Liver (tissue), 9 donors: ENCODE results near the gene LMOD2. TPM values are rescaled to one million over a fixed set of nuclear protein-coding genes. Genes with fewer than 3 reads are reported as not detected.

Experiments used
- DNase-seq: peaks from one replicate; pipeline ENCODE4 v3.0.0-alpha.2; 2017; ENCODE audit warnings: low spot score
- H3K27ac ChIP-seq, 2 donors: one replicate each; pipeline ENCODE4 v1.7.0; 2013; ENCODE audit warnings: inconsistent platforms in 2 of 2, low read length in 2 of 2, control low read depth in 1 of 2, low read depth in 1 of 2, mild to moderate bottlenecking in 1 of 2
- H3K27me3 ChIP-seq, 4 donors: one replicate each; pipeline versions ENCODE4 v1.6.1 to v1.7.0; 2013; ENCODE audit warnings: low read length in 3 of 4, inconsistent platforms in 1 of 4, mild to moderate bottlenecking in 1 of 4, moderate library complexity in 1 of 4; ENCODE audit not compliant: control insufficient read depth in 4 of 4, insufficient read depth in 4 of 4
- H3K36me3 ChIP-seq, 4 donors: one replicate each; pipeline versions ENCODE4 v1.6.1 to v1.7.0; 2013; ENCODE audit warnings: low read length in 3 of 4, mild to moderate bottlenecking in 3 of 4, low read depth in 1 of 4, moderate library complexity in 1 of 4; ENCODE audit not compliant: control insufficient read depth in 4 of 4, insufficient read depth in 3 of 4
- H3K4me1 ChIP-seq, 4 donors: one replicate each; pipeline versions ENCODE4 v1.6.1 to v1.7.0; 2013; ENCODE audit warnings: low read length in 3 of 4, mild to moderate bottlenecking in 3 of 4, moderate library complexity in 1 of 4; ENCODE audit not compliant: control insufficient read depth in 4 of 4, insufficient read depth in 4 of 4
- H3K4me3 ChIP-seq, 3 donors: one replicate each; pipeline versions ENCODE4 v1.6.1 to v1.7.0; 2013; ENCODE audit warnings: low read length in 3 of 3, control low read depth in 1 of 3, low read depth in 1 of 3, mild to moderate bottlenecking in 1 of 3
- H3K9ac ChIP-seq, 2 donors: one replicate each; pipeline ENCODE4 v1.7.0; 2013; ENCODE audit warnings: low read length in 2 of 2, mild to moderate bottlenecking in 2 of 2, moderate library complexity in 2 of 2, control low read depth in 1 of 2, low read depth in 1 of 2
- H3K9me3 ChIP-seq, 4 donors: one replicate each; pipeline versions ENCODE4 v1.6.1 to v1.7.0; 2013; ENCODE audit warnings: low read length in 3 of 4; ENCODE audit not compliant: control insufficient read depth in 4 of 4
- EGR1 ChIP-seq, 2 donors: IDR thresholded peaks; 2 replicates each; pipeline ENCODE4 v1.6.1; 2016 to 2018; ENCODE audit warnings: antibody characterized with exemption in 2 of 2, low read depth in 2 of 2
- FOXA1 ChIP-seq: IDR thresholded peaks from 2 replicates; pipeline ENCODE4 v1.6.1; 2016; ENCODE audit warnings: antibody characterized with exemption
- FOXA2 ChIP-seq: IDR thresholded peaks from 2 replicates; pipeline ENCODE4 v1.6.1; 2016; ENCODE audit warnings: antibody characterized with exemption
- GABPA ChIP-seq, 2 donors: IDR thresholded peaks in 1 of 2; conservative IDR thresholded peaks in 1 of 2; 2 replicates each; pipeline ENCODE4 v1.6.1; 2016; ENCODE audit warnings: antibody characterized with exemption in 2 of 2, mild to moderate bottlenecking in 1 of 2, moderate library complexity in 1 of 2
- HNF4A ChIP-seq, 2 donors: conservative IDR thresholded peaks; 2 replicates each; pipeline ENCODE4 v1.6.1; 2016; ENCODE audit warnings: antibody characterized with exemption in 2 of 2, mild to moderate bottlenecking in 2 of 2
- JUND ChIP-seq, 2 donors: IDR thresholded peaks; 2 replicates each; pipeline ENCODE4 v1.6.1; 2016; ENCODE audit warnings: antibody characterized with exemption in 2 of 2
- NR2F2 ChIP-seq: IDR thresholded peaks from 2 replicates; pipeline ENCODE4 v1.6.1; 2016; ENCODE audit warnings: antibody characterized with exemption
- RAD21 ChIP-seq, 2 donors: IDR thresholded peaks; 2 replicates each; pipeline ENCODE4 v1.6.1; 2016; ENCODE audit warnings: antibody characterized with exemption in 2 of 2, mild to moderate bottlenecking in 2 of 2
- RXRA ChIP-seq, 2 donors: IDR thresholded peaks; 2 replicates each; pipeline ENCODE4 v1.6.1; 2017 to 2018; ENCODE audit warnings: antibody characterized with exemption in 2 of 2, mild to moderate bottlenecking in 1 of 2
- SP1 ChIP-seq: IDR thresholded peaks from 2 replicates; pipeline ENCODE4 v1.6.1; 2018; ENCODE audit warnings: antibody characterized with exemption, mild to moderate bottlenecking
- TAF1 ChIP-seq: conservative IDR thresholded peaks from 2 replicates; pipeline ENCODE4 v1.6.1; 2016; ENCODE audit warnings: antibody characterized with exemption, mild to moderate bottlenecking
- YY1 ChIP-seq: IDR thresholded peaks from 2 replicates; pipeline ENCODE4 v1.6.1; 2016; ENCODE audit warnings: antibody characterized with exemption, mild to moderate bottlenecking
- WGBS: extraction: QIAGEN DNeasy Blood & Tissue Kit; methylation state at CpG from one replicate; pipeline ENCODE4 v1.1.7; 2013; 5-methylcytosine and 5-hydroxymethylcytosine counted together
- polyA plus RNA-seq, 2 donors: library from polyadenylated mRNA; stranded (reverse) in 1 of 2; unstranded in 1 of 2; fragments of 200-250 nt in 1 of 2; fragments of >200 nt in 1 of 2; fragmentation: Nextera tagmentation in 1 of 2; extraction: Ambion mirVana in 1 of 2; gene quantifications; one replicate each; pipeline versions ENCODE4 v1.2.1 to v1.2.3, GENCODE V29; 2013 to 2015
- total RNA-seq, 2 donors: library from RNA; depleted of rRNA; stranded (reverse); fragments of >200 nt; gene quantifications; one replicate each; pipeline ENCODE4 v1.2.3, GENCODE V29; 2014
- TF ChIP-seq, protein P1 (sequence below): IDR thresholded peaks from 2 replicates; pipeline ENCODE4 v1.6.1; 2016; ENCODE audit warnings: antibody characterized with exemption
- TF ChIP-seq, protein P2 (sequence below): IDR thresholded peaks from 2 replicates; pipeline ENCODE4 v1.6.1; 2016; ENCODE audit warnings: antibody characterized with exemption
- TF ChIP-seq, protein P3 (sequence below): IDR thresholded peaks from 2 replicates; pipeline ENCODE4 v1.6.1; 2016; ENCODE audit warnings: antibody characterized with exemption, mild to moderate bottlenecking
- TF ChIP-seq, protein P4 (sequence below): fragments of 150-350 bp; IDR thresholded peaks from 2 replicates; pipeline ENCODE4 v1.5.1; 2017; ENCODE audit warnings: improper control_type of control experiment, low read depth, low read length; ENCODE audit not compliant: missing input control
- donor health status: healthy.
- donor health status: healthy.
- donor health status: healthy.
- donor health status: healthy.
- donor health status: healthy.

The LMOD2 gene
- total and polyA plus RNA-seq, 4 donors = not detected

DNA sequence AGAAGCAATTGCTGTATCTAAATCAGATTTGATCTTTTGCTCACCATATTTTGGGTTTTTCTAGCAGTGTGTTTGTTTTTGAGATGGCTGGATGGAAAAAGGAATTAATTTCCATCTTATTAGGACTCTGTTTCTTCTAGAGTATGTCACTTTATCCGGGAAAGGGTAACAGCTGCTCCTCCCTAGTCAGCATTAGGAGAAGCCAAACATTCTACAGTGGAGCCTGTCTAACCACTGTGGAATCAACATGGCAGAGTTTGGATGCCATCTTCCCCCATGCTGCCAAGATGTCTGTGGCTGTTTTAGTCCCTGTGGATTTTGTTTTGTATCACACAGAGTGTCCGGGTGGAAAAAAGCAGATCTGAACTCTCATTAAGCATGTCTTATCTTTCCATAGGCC lies 16.0 kb upstream of the LMOD2 start:
- H3K4me1 ChIP-seq = peaks cover 0 to 12% (median 9%) of the 10 kb centered on the region in 4 donors
- no peak for DNase-seq
- no peaks in the 10 kb centered on the region for H3K36me3 ChIP-seq
- H3K27me3 ChIP-seq = no peaks in the 10 kb centered on the region
- no peak overlapping the region for H3K9ac ChIP-seq
- no peak overlapping the region for H3K27ac ChIP-seq
- H3K9me3 ChIP-seq = no peaks in the 10 kb centered on the region
- H3K4me3 ChIP-seq = no peak overlapping the region
- TF ChIP-seq NR2F2 (no peak), FOXA1 (no peak), YY1 (no peak), RXRA (IDR thresholded peaks at IDR 0.05) (no peak), FOXA2 (no peak), SP1 (no peak), JUND (IDR thresholded peaks at IDR 0.05) (no peak), TAF1 (no peak), RAD21 (IDR thresholded peaks at IDR 0.05) (no peak), GABPA (IDR thresholded peaks at IDR 0.05 in 1 of 2, conservative IDR thresholded peaks at IDR 0.05 in 1 of 2) (no peak), EGR1 (IDR thresholded peaks at IDR 0.05; ENCODE audit: low read depth in 2 of 2) (no peak)
- TF ChIP-seq, protein P1, sequence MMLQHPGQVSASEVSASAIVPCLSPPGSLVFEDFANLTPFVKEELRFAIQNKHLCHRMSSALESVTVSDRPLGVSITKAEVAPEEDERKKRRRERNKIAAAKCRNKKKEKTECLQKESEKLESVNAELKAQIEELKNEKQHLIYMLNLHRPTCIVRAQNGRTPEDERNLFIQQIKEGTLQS = no peak
- TF ChIP-seq, protein P2, sequence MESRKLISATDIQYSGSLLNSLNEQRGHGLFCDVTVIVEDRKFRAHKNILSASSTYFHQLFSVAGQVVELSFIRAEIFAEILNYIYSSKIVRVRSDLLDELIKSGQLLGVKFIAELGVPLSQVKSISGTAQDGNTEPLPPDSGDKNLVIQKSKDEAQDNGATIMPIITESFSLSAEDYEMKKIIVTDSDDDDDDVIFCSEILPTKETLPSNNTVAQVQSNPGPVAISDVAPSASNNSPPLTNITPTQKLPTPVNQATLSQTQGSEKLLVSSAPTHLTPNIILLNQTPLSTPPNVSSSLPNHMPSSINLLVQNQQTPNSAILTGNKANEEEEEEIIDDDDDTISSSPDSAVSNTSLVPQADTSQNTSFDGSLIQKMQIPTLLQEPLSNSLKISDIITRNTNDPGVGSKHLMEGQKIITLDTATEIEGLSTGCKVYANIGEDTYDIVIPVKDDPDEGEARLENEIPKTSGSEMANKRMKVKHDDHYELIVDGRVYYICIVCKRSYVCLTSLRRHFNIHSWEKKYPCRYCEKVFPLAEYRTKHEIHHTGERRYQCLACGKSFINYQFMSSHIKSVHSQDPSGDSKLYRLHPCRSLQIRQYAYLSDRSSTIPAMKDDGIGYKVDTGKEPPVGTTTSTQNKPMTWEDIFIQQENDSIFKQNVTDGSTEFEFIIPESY = no peak
- TF ChIP-seq, protein P3, sequence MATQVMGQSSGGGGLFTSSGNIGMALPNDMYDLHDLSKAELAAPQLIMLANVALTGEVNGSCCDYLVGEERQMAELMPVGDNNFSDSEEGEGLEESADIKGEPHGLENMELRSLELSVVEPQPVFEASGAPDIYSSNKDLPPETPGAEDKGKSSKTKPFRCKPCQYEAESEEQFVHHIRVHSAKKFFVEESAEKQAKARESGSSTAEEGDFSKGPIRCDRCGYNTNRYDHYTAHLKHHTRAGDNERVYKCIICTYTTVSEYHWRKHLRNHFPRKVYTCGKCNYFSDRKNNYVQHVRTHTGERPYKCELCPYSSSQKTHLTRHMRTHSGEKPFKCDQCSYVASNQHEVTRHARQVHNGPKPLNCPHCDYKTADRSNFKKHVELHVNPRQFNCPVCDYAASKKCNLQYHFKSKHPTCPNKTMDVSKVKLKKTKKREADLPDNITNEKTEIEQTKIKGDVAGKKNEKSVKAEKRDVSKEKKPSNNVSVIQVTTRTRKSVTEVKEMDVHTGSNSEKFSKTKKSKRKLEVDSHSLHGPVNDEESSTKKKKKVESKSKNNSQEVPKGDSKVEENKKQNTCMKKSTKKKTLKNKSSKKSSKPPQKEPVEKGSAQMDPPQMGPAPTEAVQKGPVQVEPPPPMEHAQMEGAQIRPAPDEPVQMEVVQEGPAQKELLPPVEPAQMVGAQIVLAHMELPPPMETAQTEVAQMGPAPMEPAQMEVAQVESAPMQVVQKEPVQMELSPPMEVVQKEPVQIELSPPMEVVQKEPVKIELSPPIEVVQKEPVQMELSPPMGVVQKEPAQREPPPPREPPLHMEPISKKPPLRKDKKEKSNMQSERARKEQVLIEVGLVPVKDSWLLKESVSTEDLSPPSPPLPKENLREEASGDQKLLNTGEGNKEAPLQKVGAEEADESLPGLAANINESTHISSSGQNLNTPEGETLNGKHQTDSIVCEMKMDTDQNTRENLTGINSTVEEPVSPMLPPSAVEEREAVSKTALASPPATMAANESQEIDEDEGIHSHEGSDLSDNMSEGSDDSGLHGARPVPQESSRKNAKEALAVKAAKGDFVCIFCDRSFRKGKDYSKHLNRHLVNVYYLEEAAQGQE = no peak
- WGBS = 91% methylated on average over 2 of the region's 2 CpGs

DNA sequence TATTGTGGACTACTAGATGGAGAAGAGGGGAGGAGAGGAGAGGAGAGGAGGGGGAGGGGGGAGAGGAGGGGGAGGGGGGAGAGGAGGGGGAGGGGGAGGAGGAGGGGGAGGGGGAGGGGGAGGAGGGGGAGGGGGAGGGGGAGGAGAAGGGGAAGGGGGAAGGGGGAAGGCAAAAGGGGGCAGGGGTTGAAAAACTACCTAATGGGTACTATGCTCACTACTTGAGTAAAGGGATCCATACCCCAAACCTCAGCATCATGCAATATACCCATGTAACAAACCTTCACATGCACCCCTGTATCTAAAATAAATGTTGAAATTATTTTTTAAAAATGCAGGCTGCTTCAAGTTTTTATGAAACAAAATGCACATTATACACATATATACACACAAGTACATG lies 15.1 kb upstream of the LMOD2 start:
- Histone ChIP-seq H3K9ac (no peak overlapping the region), H3K4me3 (no peak overlapping the region), H3K36me3 (no peaks in the 10 kb centered on the region), H3K9me3 (no peaks in the 10 kb centered on the region), H3K4me1 (peaks cover 0 to 12% (median 9%) of the 10 kb centered on the region in 4 donors), H3K27me3 (no peaks in the 10 kb centered on the region), H3K27ac (no peak overlapping the region)
- no peak for DNase-seq
- TF ChIP-seq, protein P4, sequence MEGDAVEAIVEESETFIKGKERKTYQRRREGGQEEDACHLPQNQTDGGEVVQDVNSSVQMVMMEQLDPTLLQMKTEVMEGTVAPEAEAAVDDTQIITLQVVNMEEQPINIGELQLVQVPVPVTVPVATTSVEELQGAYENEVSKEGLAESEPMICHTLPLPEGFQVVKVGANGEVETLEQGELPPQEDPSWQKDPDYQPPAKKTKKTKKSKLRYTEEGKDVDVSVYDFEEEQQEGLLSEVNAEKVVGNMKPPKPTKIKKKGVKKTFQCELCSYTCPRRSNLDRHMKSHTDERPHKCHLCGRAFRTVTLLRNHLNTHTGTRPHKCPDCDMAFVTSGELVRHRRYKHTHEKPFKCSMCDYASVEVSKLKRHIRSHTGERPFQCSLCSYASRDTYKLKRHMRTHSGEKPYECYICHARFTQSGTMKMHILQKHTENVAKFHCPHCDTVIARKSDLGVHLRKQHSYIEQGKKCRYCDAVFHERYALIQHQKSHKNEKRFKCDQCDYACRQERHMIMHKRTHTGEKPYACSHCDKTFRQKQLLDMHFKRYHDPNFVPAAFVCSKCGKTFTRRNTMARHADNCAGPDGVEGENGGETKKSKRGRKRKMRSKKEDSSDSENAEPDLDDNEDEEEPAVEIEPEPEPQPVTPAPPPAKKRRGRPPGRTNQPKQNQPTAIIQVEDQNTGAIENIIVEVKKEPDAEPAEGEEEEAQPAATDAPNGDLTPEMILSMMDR = no peak
- TF ChIP-seq HNF4A (conservative IDR thresholded peaks at IDR 0.05) (no peak), TAF1 (no peak), FOXA1 (no peak)
- TF ChIP-seq, protein P2 = no peak
